Left lung (tissue), 10 donors: ENCODE measurements around the gene PARP15. TPM values are rescaled to one million over a fixed set of nuclear protein-coding genes. Genes with fewer than 3 reads are reported as not detected.
A peak's percentile ranks its signal among the peaks of the same experiment; 100 is the strongest.

Experiments used
- ATAC-seq: fragments of 200-7000 bp; cut with Tn5 transposase; one replicate; pipeline ENCODE4 v1.9.1; 2020; ENCODE audit warnings: moderate library complexity
- DNase-seq, 4 donors: peaks; one replicate each; pipeline ENCODE4 v3.0.0-alpha.2; 2013 to 2020
- H3K27ac ChIP-seq, 2 donors: fragments of 200-600 bp; sonication (generic) in 1 of 2; one replicate each; pipeline versions ENCODE4 v1.5.0 to v1.8.0; 2020 to 2021
- H3K27me3 ChIP-seq, 2 donors: fragments of 200-600 bp; sonication (generic) in 1 of 2; one replicate each; pipeline versions ENCODE4 v1.5.0 to v1.8.0; 2020 to 2021
- H3K36me3 ChIP-seq, 2 donors: fragments of 200-600 bp; sonication (generic) in 1 of 2; one replicate each; pipeline versions ENCODE4 v1.5.0 to v1.8.0; 2020 to 2021
- H3K4me1 ChIP-seq, 2 donors: fragments of 200-600 bp; one replicate each; pipeline ENCODE4 v1.8.0; 2021
- H3K4me3 ChIP-seq, 2 donors: fragments of 200-600 bp; sonication (generic) in 1 of 2; one replicate each; pipeline versions ENCODE4 v1.5.0 to v1.8.0; 2020 to 2021; ENCODE audit warnings: mild to moderate bottlenecking in 1 of 2
- H3K9me3 ChIP-seq, 2 donors: fragments of 200-600 bp; sonication (generic) in 1 of 2; one replicate each; pipeline versions ENCODE4 v1.5.0 to v1.8.0; 2020 to 2021
- CTCF ChIP-seq, 2 donors: fragments of 200-600 bp; sonication (generic) in 1 of 2; IDR thresholded peaks; one replicate each; pipeline versions ENCODE4 v1.5.0 to v1.8.0; 2021; ENCODE audit warnings: antibody characterized with exemption in 2 of 2
- intact Hi-C, 2 donors: fragments of 100-400 bp; cut with DNase I; formaldehyde crosslinking; loops; one replicate each; pipeline versions ENCODE4 v1.11.2 to v1.14.2; 2022
- polyA plus RNA-seq, 6 donors: library from polyadenylated mRNA; unstranded; fragments of 120-200 nt; gene quantifications; one replicate each; pipeline ENCODE4 v1.2.1, GENCODE V29; 2013; ENCODE audit not compliant: insufficient read length in 6 of 6
- total RNA-seq, 2 donors: library from RNA; stranded (reverse); fragmentation: NEBNext Ultra II Directional; extraction: Animal tissue kit (Norgen Biotek cat#: 25700); gene quantifications; one replicate each; pipeline ENCODE4 v1.2.1, GENCODE V29; 2021
- donor health status: DM: no; HTN: yes; CAD: no.
- donor health status: DM: no; HTN: no; CAD: no.

Gene PARP15
- total and polyA plus RNA-seq, 8 donors: 0.51 to 5.8 (median 0.99) TPM

GRCh38 chr3:122671553-122671952 lies 94.1 kb downstream of the PARP15 start:
- intact Hi-C loops: no loop called here
- Histone ChIP-seq H3K9me3 (no peaks in the 10 kb centered on the region), H3K4me1 (no peaks in the 10 kb centered on the region), H3K27me3 (no peaks in the 10 kb centered on the region), H3K27ac (no peak overlapping the region), H3K4me3 (no peak overlapping the region), H3K36me3 (no peaks in the 10 kb centered on the region)
- DNase-seq (peak in 1 of 4 donors; percentile 40), ATAC-seq (peak; percentile 38)
- no peak for TF ChIP-seq CTCF (IDR thresholded peaks at IDR 0.05)

- DNase-seq (no peak), ATAC-seq (no peak)
- TF ChIP-seq CTCF (IDR thresholded peaks at IDR 0.05): no peak
- no peaks in the 10 kb centered on the region for H3K9me3 ChIP-seq
- intact Hi-C loops: no loop called here
- H3K27ac ChIP-seq: no peak overlapping the region
- no peak overlapping the region for H3K4me3 ChIP-seq
- no peaks in the 10 kb centered on the region for H3K27me3 ChIP-seq
- H3K36me3 ChIP-seq: no peaks in the 10 kb centered on the region
- H3K4me1 ChIP-seq: peaks cover 0 to 12% of the 10 kb centered on the region in 2 donors
These were observed 96.9 kb downstream of the PARP15 start for GRCh38 chr3:122674339-122674738.

GRCh38 chr3:122676759-122677158 lies 99.3 kb downstream of the PARP15 start:
- ATAC-seq: no peak
- Histone ChIP-seq H3K9me3 (no peaks in the 10 kb centered on the region), H3K36me3 (no peaks in the 10 kb centered on the region), H3K27me3 (no peaks in the 10 kb centered on the region), H3K4me3 (no peak overlapping the region), H3K27ac (no peak overlapping the region), H3K4me1 (peaks cover 5 to 26% of the 10 kb centered on the region in 2 donors)
- no peak for TF ChIP-seq CTCF (IDR thresholded peaks at IDR 0.05)
- intact Hi-C loops: loop anchor here in 1 of 2 donors (5.0 kb wide), 2 partner anchors 114 to 219 kb away; partner anchors contain the start of genes DTX3L and PARP9
- DNase-seq: no peak

GRCh38 chr3:122677216-122677615 lies 99.8 kb downstream of the PARP15 start:
- intact Hi-C loops: loop anchor here in 1 of 2 donors (5.0 kb wide), 2 partner anchors 115 to 220 kb away; partner anchors contain the start of genes DTX3L and PARP9
- H3K4me3 ChIP-seq: no peak overlapping the region
- no peak for TF ChIP-seq CTCF (IDR thresholded peaks at IDR 0.05)
- H3K9me3 ChIP-seq: no peaks in the 10 kb centered on the region
- H3K27ac ChIP-seq: no peak overlapping the region
- no peaks in the 10 kb centered on the region for H3K36me3 ChIP-seq
- ATAC-seq: no peak
- H3K4me1 ChIP-seq: peaks cover 9 to 31% of the 10 kb centered on the region in 2 donors
- H3K27me3 ChIP-seq: no peaks in the 10 kb centered on the region
- DNase-seq: no peak

- TF ChIP-seq CTCF (IDR thresholded peaks at IDR 0.05): no peak
- peak overlapping the region in 1 of 2 donors; percentile 96 for H3K27ac ChIP-seq
- peaks cover 13 to 44% of the 10 kb centered on the region in 2 donors for H3K4me1 ChIP-seq
- H3K9me3 ChIP-seq: no peaks in the 10 kb centered on the region
- ATAC-seq (no peak), DNase-seq (no peak)
- no peak overlapping the region for H3K4me3 ChIP-seq
- H3K36me3 ChIP-seq: no peaks in the 10 kb centered on the region
- no peaks in the 10 kb centered on the region for H3K27me3 ChIP-seq
- intact Hi-C loops: loop anchor here in 1 of 2 donors (5.0 kb wide), 2 partner anchors 116 to 221 kb away; partner anchors contain the start of genes DTX3L and PARP9
These were observed 101.1 kb downstream of the PARP15 start for GRCh38 chr3:122678506-122678905.
